Heart right ventricle (tissue), 16 donors: ENCODE results near the gene SLC12A6. TPM values are rescaled to one million over a fixed set of nuclear protein-coding genes. Genes with fewer than 3 reads are reported as not detected.

Experiments used
- ATAC-seq, 8 donors: fragments of 200-7000 bp; cut with Tn5 transposase; one replicate each; pipeline ENCODE4 v1.9.1; 2020; ENCODE audit warnings: mild to moderate bottlenecking in 8 of 8, moderate library complexity in 8 of 8, moderate number of reproducible peaks in 1 of 8
- DNase-seq, 2 donors: peaks; one replicate each; pipeline ENCODE4 v3.0.0-alpha.2; 2020
- H3K27ac ChIP-seq, 10 donors: fragments of 200-600 bp; sonication (generic) in 2 of 10; one replicate each; pipeline versions ENCODE4 v1.5.0 to v1.8.0; 2020 to 2022; ENCODE audit warnings: mild to moderate bottlenecking in 3 of 10
- H3K27me3 ChIP-seq, 7 donors: fragments of 200-600 bp; one replicate each; pipeline ENCODE4 v1.8.0; 2021 to 2022; ENCODE audit warnings: mild to moderate bottlenecking in 2 of 7
- H3K36me3 ChIP-seq, 9 donors: fragments of 200-600 bp; sonication (generic) in 1 of 9; one replicate each; pipeline versions ENCODE4 v1.5.0 to v1.8.0; 2020 to 2022; ENCODE audit warnings: mild to moderate bottlenecking in 2 of 9
- H3K4me1 ChIP-seq, 9 donors: fragments of 200-600 bp; sonication (generic) in 1 of 9; one replicate each; pipeline versions ENCODE4 v1.5.0 to v1.8.0; 2020 to 2022; ENCODE audit warnings: mild to moderate bottlenecking in 4 of 9
- H3K4me3 ChIP-seq, 10 donors: fragments of 200-600 bp; sonication (generic) in 2 of 10; one replicate each; pipeline versions ENCODE4 v1.5.0 to v1.8.0; 2020 to 2022; ENCODE audit warnings: mild to moderate bottlenecking in 7 of 10, moderate library complexity in 2 of 10
- H3K9me3 ChIP-seq, 11 donors: fragments of 200-600 bp in 10 of 11; sonication (generic) in 2 of 11; one replicate each; pipeline versions ENCODE4 v1.5.0 to v1.8.0; 2013 to 2022; ENCODE audit warnings: mild to moderate bottlenecking in 2 of 11, control low read depth in 1 of 11, moderate library complexity in 1 of 11
- CTCF ChIP-seq, 9 donors: fragments of 200-600 bp; sonication (generic) in 2 of 9; IDR thresholded peaks; one replicate each; pipeline versions ENCODE4 v1.5.0 to v1.8.0; 2021 to 2022; ENCODE audit warnings: antibody characterized with exemption in 9 of 9, mild to moderate bottlenecking in 5 of 9, moderate library complexity in 1 of 9
- WGBS, 2 donors: extraction: QIAGEN DNeasy Blood & Tissue Kit; methylation state at CpG; one replicate each; pipeline ENCODE4 v1.1.7; 2013; ENCODE audit warnings: inconsistent platforms in 1 of 2; 5-methylcytosine and 5-hydroxymethylcytosine counted together
- intact Hi-C, 10 donors: fragments of 100-400 bp; cut with DNase I; formaldehyde crosslinking; loops; one replicate each; pipeline versions ENCODE4 v1.11.1 to v1.14.2; 2022
- microRNA-seq, 2 donors: library from miRNA; unstranded; fragments of <30 nt; microRNA quantifications; one replicate each; pipeline ENCODE4 v1.2.0, GENCODE V29; 2021
- polyA plus RNA-seq, 2 donors: library from polyadenylated mRNA; stranded (reverse); fragments of 200-250 nt; gene quantifications; one replicate each; pipeline ENCODE4 v1.2.3, GENCODE V29; 2013
- total RNA-seq, 10 donors: library from RNA; stranded (reverse); fragmentation: NEBNext Ultra II Directional in 3 of 10; extraction: Animal tissue kit (Norgen Biotek cat#: 25700) in 3 of 10; gene quantifications; one replicate each; pipeline versions ENCODE4 v1.2.1 to v1.2.4, GENCODE V29; 2021 to 2023
- donor health status: Arrhythmogenic right ventricular cardiomyopathy.
- donor health status: ischemic (EF 13 %, LVEDD 7.1; RV severe dilation, severe dysfunction).
- donor health status: healthy with polysubstance abuse.
- donor health status: DM: no; HTN: yes; CAD: no.
- donor health status: DM: no; HTN: no; CAD: no.
- donor health status: ischemic (EF 25% LVEDD 6.9; RV normal size, moderate dysfunction).
- donor health status: ischemic (EF 25% LVEDD 5.7; RV mildly dilated, moderate dysfunction).
- donor health status: healthy.
- donor health status: DM: yes; HTN: yes; CAD: no.
- donor health status: Ischemic cardiomyopathy.
- donor health status: ischemic (EF 35%, LVEDD 5.7; RV mildly dilated, moderate dysfunction).
- donor health status: nonischemic (EF 11% LVEDD 7.7; RV severe dilation, severe dysfunction).
- donor health status: DM: yes; HTN: yes; CAD: no.
- donor health status: PGD.
- donor health status: ischemic (EF 29% LVEDD 5.4; RV normal size, mild dysfunction).
- donor health status: nonischemic (EF 23%, LVEDD 6.1; RV moderate dilation, normal function).

Gene SLC12A6
- total and polyA plus RNA-seq, 12 donors: 3.4 to 33.6 (median 24.3) TPM

- ATAC-seq (no peak), DNase-seq (no peak)
- intact Hi-C loops: no loop called here
- 78 to 84% methylated on average over 5 of the region's 5 CpGs for WGBS, 2 donors
- Histone ChIP-seq H3K4me1 (peaks cover 0 to 22% (median 0%) of the 10 kb centered on the region in 9 donors), H3K27me3 (no peaks in the 10 kb centered on the region), H3K27ac (no peak overlapping the region), H3K36me3 (peaks cover 0 to 4% (median 0%) of the 10 kb centered on the region in 9 donors), H3K9me3 (no peaks in the 10 kb centered on the region), H3K4me3 (no peak overlapping the region)
- TF ChIP-seq CTCF (IDR thresholded peaks at IDR 0.05): no peak
Measured at GRCh38 chr15:34188711-34189110, 148.9 kb downstream of the SLC12A6 start.

GRCh38 chr15:34185666-34186065, 151.9 kb downstream of the SLC12A6 start:
- DNase-seq (no peak), ATAC-seq (no peak)
- Histone ChIP-seq H3K9me3 (no peaks in the 10 kb centered on the region), H3K36me3 (peaks cover 0 to 4% (median 0%) of the 10 kb centered on the region in 9 donors), H3K4me3 (no peak overlapping the region), H3K27ac (no peak overlapping the region), H3K4me1 (peaks cover 0 to 25% (median 3%) of the 10 kb centered on the region in 9 donors), H3K27me3 (no peaks in the 10 kb centered on the region)
- no peak for TF ChIP-seq CTCF (IDR thresholded peaks at IDR 0.05)
- intact Hi-C loops: no loop called here
- WGBS, 2 donors: 68 to 69% methylated on average over 4 of the region's 4 CpGs

- intact Hi-C loops: no loop called here
Measured at GRCh38 chr15:34182942-34183341, 154.6 kb downstream of the SLC12A6 start.

More at GRCh38 chr15:34182942-34183341, 154.6 kb downstream of the SLC12A6 start:
- H3K36me3 ChIP-seq: peaks cover 0 to 10% (median 0%) of the 10 kb centered on the region in 9 donors
- ATAC-seq (no peak), DNase-seq (no peak)
- 55 to 66% methylated on average over 4 of the region's 4 CpGs for WGBS, 2 donors
- H3K9me3 ChIP-seq: no peaks in the 10 kb centered on the region
- no peak for TF ChIP-seq CTCF (IDR thresholded peaks at IDR 0.05)
- no peak overlapping the region for H3K4me3 ChIP-seq
- no peak overlapping the region for H3K27ac ChIP-seq
- H3K4me1 ChIP-seq: peaks cover 0 to 22% (median 6%) of the 10 kb centered on the region in 9 donors
- H3K27me3 ChIP-seq: no peaks in the 10 kb centered on the region

Small RNA genes lying within 50 kb of the gene (microRNA-seq; reads per million reads assigned to microRNA genes)
- 0 reads per million in 2 donors for gene MIR1233-1

Other genes with a start within 250 kb of the SLC12A6 start
- gene EMC7, start 235.9 kb downstream of the SLC12A6 start, total RNA-seq: 100 to 1,000 TPM in 1 of 10 donors, 10 to 100 TPM in 9; 49.9 to 110 (median 61.4) TPM
- 100 to 1,000 TPM in 1 of 2 donors, 10 to 100 TPM in 1; 49.4 to 150 TPM for gene EMC7, start 235.9 kb downstream of the SLC12A6 start, polyA plus RNA-seq
- gene PGBD4, start 235.7 kb downstream of the SLC12A6 start, total RNA-seq: 1 to 10 TPM; 1.2 to 2.5 (median 1.9) TPM
- 1 to 10 TPM in 1 of 2 donors, under 1 TPM in 1; 0.39 to 1.1 TPM for gene PGBD4, start 235.7 kb downstream of the SLC12A6 start, polyA plus RNA-seq
- gene KATNBL1, start 127.7 kb downstream of the SLC12A6 start, total RNA-seq: 10 to 100 TPM; 11.5 to 20.2 (median 17.4) TPM
- 10 to 100 TPM; 10.6 to 41.6 TPM for gene KATNBL1, start 127.7 kb downstream of the SLC12A6 start, polyA plus RNA-seq
- 100 to 1,000 TPM in 1 of 10 donors, 10 to 100 TPM in 9; 67.9 to 107 (median 80.9) TPM for gene EMC4, start 112.8 kb downstream of the SLC12A6 start, total RNA-seq
- 100 to 1,000 TPM; 143 to 152 TPM for gene EMC4, start 112.8 kb downstream of the SLC12A6 start, polyA plus RNA-seq
- gene NOP10, start 5.4 kb upstream of the SLC12A6 start, total RNA-seq: 100 to 1,000 TPM in 9 of 10 donors, 10 to 100 TPM in 1; 92.3 to 159 (median 119) TPM
- gene NOP10, start 5.4 kb upstream of the SLC12A6 start, polyA plus RNA-seq: 100 to 1,000 TPM; 101 to 410 TPM
- gene NUTM1, start 5.5 kb upstream of the SLC12A6 start, total RNA-seq: not detected
- gene NUTM1, start 5.5 kb upstream of the SLC12A6 start, polyA plus RNA-seq: under 1 TPM in 1 of 2 donors, not detected in 1; under 0.01 TPM
- 100 to 1,000 TPM in 1 of 10 donors, 10 to 100 TPM in 9; 22.8 to 110 (median 50.6) TPM for gene LPCAT4, start 29.4 kb upstream of the SLC12A6 start, total RNA-seq
- 10 to 100 TPM; 15.1 to 95.8 TPM for gene LPCAT4, start 29.4 kb upstream of the SLC12A6 start, polyA plus RNA-seq
- gene GOLGA8A, start 100.0 kb upstream of the SLC12A6 start, total RNA-seq: 10 to 100 TPM in 7 of 10 donors, 1 to 10 TPM in 3; 7.6 to 20.5 (median 11.5) TPM
- gene GOLGA8A, start 100.0 kb upstream of the SLC12A6 start, polyA plus RNA-seq: 10 to 100 TPM in 1 of 2 donors, 1 to 10 TPM in 1; 4.4 to 67.0 TPM
- 10 to 100 TPM; 10.7 to 36.6 (median 21.4) TPM for gene GOLGA8B, start 245.9 kb upstream of the SLC12A6 start, total RNA-seq
- gene GOLGA8B, start 245.9 kb upstream of the SLC12A6 start, polyA plus RNA-seq: 10 to 100 TPM in 1 of 2 donors, 1 to 10 TPM in 1; 4.0 to 80.6 TPM